ENCODE measurements around the gene TMEM163.

TMEM163 gene

DNA sequence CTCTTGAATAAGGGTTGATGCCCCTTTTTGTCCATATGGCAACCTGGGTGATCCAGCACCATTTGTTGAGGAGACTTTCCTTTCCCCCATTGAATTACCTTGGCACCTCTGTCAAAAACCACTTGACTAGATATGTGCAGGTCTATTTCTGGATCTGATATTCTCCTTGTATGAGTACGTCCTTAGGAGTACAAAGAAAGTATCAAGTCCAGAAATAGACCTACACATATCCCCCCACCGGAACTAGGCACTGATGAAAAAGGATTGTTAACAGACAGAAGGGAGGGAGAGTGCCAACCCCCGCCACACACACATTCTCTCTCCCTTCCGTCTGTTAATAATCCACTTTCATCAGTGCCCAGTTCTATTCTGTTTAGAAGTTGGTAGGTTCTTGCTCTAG lies 225.0 kb downstream of the TMEM163 start:
- ChIA-PET CTCF (no interaction called here), POLR2A (no interaction called here)
- TF ChIP-seq, protein P1, sequence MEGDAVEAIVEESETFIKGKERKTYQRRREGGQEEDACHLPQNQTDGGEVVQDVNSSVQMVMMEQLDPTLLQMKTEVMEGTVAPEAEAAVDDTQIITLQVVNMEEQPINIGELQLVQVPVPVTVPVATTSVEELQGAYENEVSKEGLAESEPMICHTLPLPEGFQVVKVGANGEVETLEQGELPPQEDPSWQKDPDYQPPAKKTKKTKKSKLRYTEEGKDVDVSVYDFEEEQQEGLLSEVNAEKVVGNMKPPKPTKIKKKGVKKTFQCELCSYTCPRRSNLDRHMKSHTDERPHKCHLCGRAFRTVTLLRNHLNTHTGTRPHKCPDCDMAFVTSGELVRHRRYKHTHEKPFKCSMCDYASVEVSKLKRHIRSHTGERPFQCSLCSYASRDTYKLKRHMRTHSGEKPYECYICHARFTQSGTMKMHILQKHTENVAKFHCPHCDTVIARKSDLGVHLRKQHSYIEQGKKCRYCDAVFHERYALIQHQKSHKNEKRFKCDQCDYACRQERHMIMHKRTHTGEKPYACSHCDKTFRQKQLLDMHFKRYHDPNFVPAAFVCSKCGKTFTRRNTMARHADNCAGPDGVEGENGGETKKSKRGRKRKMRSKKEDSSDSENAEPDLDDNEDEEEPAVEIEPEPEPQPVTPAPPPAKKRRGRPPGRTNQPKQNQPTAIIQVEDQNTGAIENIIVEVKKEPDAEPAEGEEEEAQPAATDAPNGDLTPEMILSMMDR (IDR thresholded peaks at IDR 0.05; ENCODE audit: control extremely low read depth, extremely low read depth, low read depth, missing control alignments): no peak

DNA sequence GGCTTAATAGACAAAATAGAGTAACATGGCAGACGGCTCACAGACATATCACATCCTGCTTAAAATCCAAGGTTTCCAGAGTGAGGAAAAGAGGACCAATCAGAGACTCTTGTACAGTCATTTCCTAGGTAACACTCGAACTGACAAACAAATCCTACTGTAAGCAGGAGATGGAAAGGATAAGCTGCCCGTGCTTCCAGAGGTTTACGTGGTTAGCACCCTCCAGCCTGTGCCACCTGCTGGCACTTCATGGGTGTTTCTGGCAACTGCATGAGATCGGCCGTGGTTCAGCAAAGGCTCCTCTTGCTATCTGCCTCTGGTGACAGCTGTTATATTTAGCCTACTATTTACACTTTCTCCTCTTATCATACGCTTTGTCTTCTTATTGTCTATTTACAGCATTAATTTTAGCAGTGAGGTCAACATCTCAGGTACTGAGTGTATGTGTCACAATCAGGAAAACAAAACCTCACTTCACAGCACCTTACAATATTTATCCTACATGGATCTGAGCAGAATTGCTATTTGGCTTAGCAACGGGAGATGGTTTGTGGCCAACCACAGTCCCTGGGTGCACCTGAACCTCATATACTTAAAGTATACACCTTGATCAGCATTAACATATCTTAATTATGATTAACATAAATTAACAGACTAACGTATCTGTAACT lies 226.9 kb downstream of the TMEM163 start:
- DNase-seq (ENCODE audit: extremely low spot score): no peak
- TF ChIP-seq, protein P1 (IDR thresholded peaks at IDR 0.05; ENCODE audit: control extremely low read depth, extremely low read depth, low read depth, missing control alignments): no peak
- CTCF ChIA-PET: no interaction called here
- POLR2A ChIA-PET: no interaction called here

More for the DNA sequence above, 225.0 kb downstream of the TMEM163 start:
- DNase-seq (ENCODE audit: extremely low spot score): no peak

DNA sequence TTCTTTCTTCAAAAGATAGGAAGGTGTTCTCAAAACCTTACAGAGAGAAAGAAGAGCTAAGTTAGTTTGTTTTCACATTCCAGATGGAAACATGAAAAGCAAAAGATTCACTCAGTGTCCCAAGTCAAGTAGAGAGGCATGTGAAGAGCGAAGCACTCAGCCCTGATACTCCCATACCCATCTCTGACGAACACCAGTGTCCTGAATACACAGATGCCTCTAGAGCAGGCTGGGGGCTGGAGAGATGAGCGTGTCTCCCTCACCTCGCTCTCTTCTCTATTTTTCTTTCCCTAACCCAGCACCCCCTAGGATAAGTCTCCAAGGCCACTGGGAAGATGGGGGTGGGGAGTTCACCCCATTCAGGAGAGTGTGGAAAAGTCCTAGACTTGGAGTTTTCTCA lies 227.8 kb downstream of the TMEM163 start:
- TF ChIP-seq, protein P1 (IDR thresholded peaks at IDR 0.05; ENCODE audit: control extremely low read depth, extremely low read depth, low read depth, missing control alignments): no peak
- POLR2A ChIA-PET: no interaction called here
- CTCF ChIA-PET: no interaction called here
- no peak for DNase-seq (ENCODE audit: extremely low spot score)

DNA sequence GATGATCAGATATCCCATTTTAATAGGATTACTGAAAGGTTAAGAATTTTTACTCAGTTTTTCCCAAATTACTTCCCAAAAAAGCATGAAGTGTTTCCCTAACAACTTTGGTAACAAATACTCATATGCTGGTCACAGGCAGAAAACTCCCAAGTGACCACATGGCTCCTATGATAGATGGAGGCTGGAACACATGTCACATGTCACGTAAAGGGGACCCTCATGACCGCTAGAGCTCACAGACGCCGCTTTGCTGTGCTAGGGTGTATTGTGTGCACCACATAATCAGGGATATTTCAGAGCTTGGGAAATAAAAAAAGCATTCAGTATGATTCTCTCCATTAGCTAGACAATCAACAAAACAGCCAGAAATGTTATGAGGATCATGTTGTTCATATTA lies 228.2 kb downstream of the TMEM163 start:
- no peak for DNase-seq (ENCODE audit: extremely low spot score)
- ChIA-PET CTCF (no interaction called here), POLR2A (no interaction called here)
- TF ChIP-seq, protein P1 (IDR thresholded peaks at IDR 0.05; ENCODE audit: control extremely low read depth, extremely low read depth, low read depth, missing control alignments): no peak

DNA sequence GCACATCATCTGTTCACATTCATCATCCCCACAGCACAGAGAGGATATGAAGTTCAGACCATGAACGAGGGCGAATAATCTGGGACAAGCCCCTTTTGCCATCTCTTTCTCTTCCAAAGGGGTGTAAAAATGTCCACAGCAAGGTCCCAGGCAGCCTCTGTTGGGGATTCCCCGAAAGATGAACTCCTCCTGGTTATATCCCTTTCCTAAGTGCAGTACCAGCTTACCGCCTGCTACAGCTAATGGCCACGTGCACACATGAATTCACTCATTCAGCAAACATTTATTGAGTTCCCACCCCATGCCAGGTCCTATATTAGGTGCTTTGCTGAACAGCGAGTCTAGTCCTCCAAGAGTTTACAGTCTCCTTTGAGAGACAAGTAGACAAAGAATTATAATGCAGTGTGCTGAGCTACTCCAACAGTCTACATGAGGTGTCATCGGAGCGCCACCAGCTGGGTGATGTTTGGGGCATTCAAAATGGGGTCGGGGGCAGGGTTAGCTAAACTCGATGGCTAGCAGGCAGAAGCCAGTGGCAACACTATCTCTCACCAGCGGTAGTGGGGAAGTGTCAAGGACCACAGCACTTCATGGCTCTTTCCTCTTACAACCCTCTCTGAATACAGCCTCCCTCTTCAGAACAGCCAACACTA lies 228.9 kb downstream of the TMEM163 start:
- ChIA-PET POLR2A (no interaction called here), CTCF (no interaction called here)
- TF ChIP-seq, protein P1 (IDR thresholded peaks at IDR 0.05; ENCODE audit: control extremely low read depth, extremely low read depth, low read depth, missing control alignments): no peak
- DNase-seq (ENCODE audit: extremely low spot score): no peak

DNA sequence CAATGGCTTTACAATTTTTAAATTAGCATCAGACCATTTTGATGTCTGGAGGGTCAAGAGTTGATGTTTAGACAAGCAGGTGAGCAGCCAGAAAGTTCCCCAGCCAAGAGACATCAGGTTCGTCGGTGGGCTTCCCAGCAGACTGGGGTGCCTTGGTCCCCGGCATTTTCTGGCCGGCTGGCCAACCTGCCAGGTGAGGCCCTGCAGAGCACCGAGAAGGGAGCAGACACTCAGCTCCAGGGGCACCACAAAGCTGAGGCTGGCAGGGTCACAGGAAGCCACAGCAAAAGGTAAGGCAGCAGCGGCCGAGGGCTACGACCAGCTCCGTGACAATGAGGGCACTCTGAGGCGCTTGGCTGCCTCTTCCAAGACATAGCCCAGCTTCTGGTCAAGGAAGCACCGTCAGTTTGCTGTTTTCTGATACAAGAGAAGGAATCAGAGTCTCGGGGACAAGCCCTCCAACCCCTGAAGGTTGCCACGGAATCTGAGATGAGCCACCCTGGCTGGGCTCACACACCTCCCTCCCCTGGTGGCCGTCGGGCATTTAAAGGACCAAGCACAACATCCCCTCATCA lies 235.9 kb downstream of the TMEM163 start:
- no peak for DNase-seq (ENCODE audit: extremely low spot score)
- TF ChIP-seq, protein P1 (IDR thresholded peaks at IDR 0.05; ENCODE audit: control extremely low read depth, extremely low read depth, low read depth, missing control alignments): no peak
- ChIA-PET POLR2A (no interaction called here), CTCF (no interaction called here)
